Stimulated activated naive CD8-positive, alpha-beta T cell treated with anti-CD3 and anti-CD28 coated beads, Interleukin-15, Interleukin-2, amounts not matched to agents 100 ng/mL and 50 ng/mL, for 24 hours (primary cell): ENCODE results near the gene OPCML.

Source experiments
- H3K27ac Mint-ChIP-seq: one replicate; pipeline ENCODE4 v1.8.0; 2021; ENCODE audit warnings: mild to moderate bottlenecking, mixed read lengths
- H3K27me3 Mint-ChIP-seq: one replicate; pipeline ENCODE4 v1.8.0; 2021; ENCODE audit warnings: mixed read lengths
- H3K36me3 Mint-ChIP-seq: one replicate; pipeline ENCODE4 v1.8.0; 2021; ENCODE audit warnings: low read depth, mixed read lengths
- H3K4me1 Mint-ChIP-seq: one replicate; pipeline ENCODE4 v1.8.0; 2021; ENCODE audit warnings: low read depth, mixed read lengths
- H3K4me3 Mint-ChIP-seq: one replicate; pipeline ENCODE4 v1.8.0; 2021; ENCODE audit warnings: mild to moderate bottlenecking, mixed read lengths
- H3K9me3 Mint-ChIP-seq: one replicate; pipeline ENCODE4 v1.8.0; 2021; ENCODE audit warnings: mixed read lengths

The OPCML gene

GRCh38 chr11:133501643-133502539 is 30.4 kb downstream of the OPCML start:
- Mint-ChIP-seq H3K27ac (no peak overlapping the region), H3K9me3 (no peaks in the 10 kb centered on the region), H3K36me3 (no peaks in the 10 kb centered on the region), H3K27me3 (no peaks in the 10 kb centered on the region), H3K4me1 (no peaks in the 10 kb centered on the region), H3K4me3 (no peak overlapping the region)

GRCh38 chr11:133500936-133501335 is 31.4 kb downstream of the OPCML start:
- no peaks in the 10 kb centered on the region for H3K4me1 Mint-ChIP-seq
- no peaks in the 10 kb centered on the region for H3K9me3 Mint-ChIP-seq
- no peak overlapping the region for H3K27ac Mint-ChIP-seq
- H3K4me3 Mint-ChIP-seq = no peak overlapping the region
- H3K27me3 Mint-ChIP-seq = no peaks in the 10 kb centered on the region
- H3K36me3 Mint-ChIP-seq = no peaks in the 10 kb centered on the region

- no peaks in the 10 kb centered on the region for H3K36me3 Mint-ChIP-seq
- no peaks in the 10 kb centered on the region for H3K4me1 Mint-ChIP-seq
- H3K9me3 Mint-ChIP-seq = no peaks in the 10 kb centered on the region
- H3K4me3 Mint-ChIP-seq = no peak overlapping the region
- H3K27me3 Mint-ChIP-seq = no peaks in the 10 kb centered on the region
- H3K27ac Mint-ChIP-seq = no peak overlapping the region
Measured at GRCh38 chr11:133500435-133500834, 31.9 kb downstream of the OPCML start.

GRCh38 chr11:133498969-133499368 is 33.3 kb downstream of the OPCML start:
- no peaks in the 10 kb centered on the region for H3K36me3 Mint-ChIP-seq
- no peak overlapping the region for H3K27ac Mint-ChIP-seq
- no peaks in the 10 kb centered on the region for H3K4me1 Mint-ChIP-seq
- H3K27me3 Mint-ChIP-seq = no peaks in the 10 kb centered on the region
- H3K9me3 Mint-ChIP-seq = no peaks in the 10 kb centered on the region
- H3K4me3 Mint-ChIP-seq = no peak overlapping the region

GRCh38 chr11:133497477-133498140 is 34.7 kb downstream of the OPCML start:
- Mint-ChIP-seq H3K4me1 (no peaks in the 10 kb centered on the region), H3K36me3 (no peaks in the 10 kb centered on the region), H3K4me3 (no peak overlapping the region), H3K27ac (no peak overlapping the region), H3K9me3 (no peaks in the 10 kb centered on the region), H3K27me3 (no peaks in the 10 kb centered on the region)

- no peaks in the 10 kb centered on the region for H3K4me1 Mint-ChIP-seq
- no peaks in the 10 kb centered on the region for H3K36me3 Mint-ChIP-seq
- no peaks in the 10 kb centered on the region for H3K27me3 Mint-ChIP-seq
- peaks cover 4% of the 10 kb centered on the region for H3K9me3 Mint-ChIP-seq
- no peak overlapping the region for H3K27ac Mint-ChIP-seq
- H3K4me3 Mint-ChIP-seq = no peak overlapping the region
Measured at GRCh38 chr11:133492895-133493294, 39.4 kb downstream of the OPCML start.

- Mint-ChIP-seq H3K27me3 (no peaks in the 10 kb centered on the region), H3K9me3 (peaks cover 4% of the 10 kb centered on the region), H3K4me3 (no peak overlapping the region)
Measured at GRCh38 chr11:133491680-133492383, 40.5 kb downstream of the OPCML start.

GRCh38 chr11:133480722-133481121 is 51.6 kb downstream of the OPCML start:
- H3K4me3 Mint-ChIP-seq = no peak overlapping the region
- H3K27ac Mint-ChIP-seq = no peak overlapping the region
- no peaks in the 10 kb centered on the region for H3K4me1 Mint-ChIP-seq
- H3K9me3 Mint-ChIP-seq = peaks cover 4% of the 10 kb centered on the region
- H3K27me3 Mint-ChIP-seq = no peaks in the 10 kb centered on the region
- no peaks in the 10 kb centered on the region for H3K36me3 Mint-ChIP-seq

More at GRCh38 chr11:133491680-133492383, 40.5 kb downstream of the OPCML start:
- H3K27ac Mint-ChIP-seq = no peak overlapping the region
- H3K36me3 Mint-ChIP-seq = no peaks in the 10 kb centered on the region
- H3K4me1 Mint-ChIP-seq = no peaks in the 10 kb centered on the region

- H3K9me3 Mint-ChIP-seq = peaks cover 4% of the 10 kb centered on the region
- no peaks in the 10 kb centered on the region for H3K4me1 Mint-ChIP-seq
- H3K27me3 Mint-ChIP-seq = no peaks in the 10 kb centered on the region
- no peak overlapping the region for H3K27ac Mint-ChIP-seq
- no peak overlapping the region for H3K4me3 Mint-ChIP-seq
- no peaks in the 10 kb centered on the region for H3K36me3 Mint-ChIP-seq
Measured at GRCh38 chr11:133479209-133479608, 53.1 kb downstream of the OPCML start.

GRCh38 chr11:133477251-133477625 is 55.1 kb downstream of the OPCML start:
- Mint-ChIP-seq H3K36me3 (no peaks in the 10 kb centered on the region), H3K4me1 (no peaks in the 10 kb centered on the region), H3K27ac (no peak overlapping the region), H3K4me3 (no peak overlapping the region), H3K27me3 (peaks cover 3% of the 10 kb centered on the region), H3K9me3 (no peaks in the 10 kb centered on the region)

- peaks cover 3% of the 10 kb centered on the region for H3K27me3 Mint-ChIP-seq
- H3K9me3 Mint-ChIP-seq = no peaks in the 10 kb centered on the region
- no peaks in the 10 kb centered on the region for H3K4me1 Mint-ChIP-seq
- no peak overlapping the region for H3K27ac Mint-ChIP-seq
- H3K4me3 Mint-ChIP-seq = no peak overlapping the region
- no peaks in the 10 kb centered on the region for H3K36me3 Mint-ChIP-seq
Measured at GRCh38 chr11:133476570-133477250, 55.6 kb downstream of the OPCML start.

GRCh38 chr11:133474461-133474860 is 57.8 kb downstream of the OPCML start:
- H3K27me3 Mint-ChIP-seq = peaks cover 3% of the 10 kb centered on the region
- no peak overlapping the region for H3K4me3 Mint-ChIP-seq
- H3K36me3 Mint-ChIP-seq = no peaks in the 10 kb centered on the region
- H3K9me3 Mint-ChIP-seq = no peaks in the 10 kb centered on the region
- no peak overlapping the region for H3K27ac Mint-ChIP-seq
- H3K4me1 Mint-ChIP-seq = no peaks in the 10 kb centered on the region

- Mint-ChIP-seq H3K27ac (no peak overlapping the region), H3K27me3 (peaks cover under 1% of the 10 kb centered on the region), H3K9me3 (no peaks in the 10 kb centered on the region), H3K36me3 (no peaks in the 10 kb centered on the region), H3K4me3 (no peak overlapping the region), H3K4me1 (no peaks in the 10 kb centered on the region)
Measured at GRCh38 chr11:133467686-133468085, 64.6 kb downstream of the OPCML start.

GRCh38 chr11:133443206-133443747 is 89.0 kb downstream of the OPCML start:
- Mint-ChIP-seq H3K36me3 (no peaks in the 10 kb centered on the region), H3K27ac (no peak overlapping the region), H3K27me3 (no peaks in the 10 kb centered on the region), H3K4me1 (no peaks in the 10 kb centered on the region), H3K4me3 (no peak overlapping the region), H3K9me3 (peaks cover 3% of the 10 kb centered on the region)
